ENCODE data around the gene CCN5.

CCN5 gene

GRCh38 chr20:44738813-44739477, 23.8 kb downstream of the CCN5 start:
- DNase-seq = peak; percentile 78

DNA sequence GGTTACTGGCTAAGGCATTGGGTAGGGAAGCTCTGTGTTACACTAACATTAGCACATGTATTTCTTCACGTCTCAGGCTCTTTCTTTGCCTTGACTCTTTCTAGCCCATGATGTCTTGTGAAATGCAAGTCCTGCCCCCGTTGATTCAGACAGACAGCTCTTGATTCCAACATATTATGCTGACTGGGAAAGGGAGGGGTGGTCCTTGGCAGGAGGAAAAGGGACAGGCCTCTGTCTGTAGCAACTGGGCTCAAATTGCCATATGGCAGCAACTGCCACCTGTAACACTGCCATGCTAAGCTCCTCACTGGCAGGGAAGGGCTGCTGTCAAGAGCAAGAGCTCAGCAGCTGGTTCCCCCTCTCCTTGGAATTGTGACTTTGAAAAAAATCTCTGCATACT, 24.8 kb downstream of the CCN5 start:
- DNase-seq = peak; percentile 79

- no peak for DNase-seq
These were observed 27.3 kb downstream of the CCN5 start for GRCh38 chr20:44742304-44743079.

DNA sequence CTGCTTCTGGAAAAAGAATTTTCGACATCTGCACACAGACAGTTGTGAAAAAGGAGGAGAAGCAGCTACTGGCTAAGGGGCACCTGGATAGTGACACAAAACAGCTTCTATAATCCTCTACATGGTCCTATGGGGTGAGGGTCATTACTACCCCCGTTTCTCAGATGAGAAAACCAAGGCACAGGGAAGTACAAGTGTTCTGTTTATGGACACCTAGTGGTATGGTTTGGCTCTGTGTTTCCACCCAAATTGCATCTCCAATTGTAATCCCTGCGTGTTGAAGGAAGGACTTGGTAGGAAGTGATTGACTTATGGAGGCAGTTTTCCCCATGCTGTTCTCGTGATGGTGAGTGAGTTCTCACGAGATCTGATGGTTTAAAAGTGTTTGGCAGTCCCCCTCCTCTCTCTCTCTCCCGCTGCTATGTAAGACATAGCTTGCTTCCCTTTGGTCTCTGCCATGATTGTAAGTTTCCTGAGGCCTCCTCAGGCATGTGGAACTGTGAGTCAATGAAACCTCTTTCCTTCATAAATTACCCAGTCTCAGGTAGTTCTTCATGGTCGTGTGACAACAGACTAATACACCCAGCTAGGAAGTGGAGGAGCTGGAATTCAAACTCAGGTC, 28.0 kb downstream of the CCN5 start:
- DNase-seq = no peak

- no peak for DNase-seq
These were observed 28.9 kb downstream of the CCN5 start for GRCh38 chr20:44743916-44744655.

GRCh38 chr20:44745122-44745597, 30.0 kb downstream of the CCN5 start:
- no peak for DNase-seq

GRCh38 chr20:44745598-44746366, 30.6 kb downstream of the CCN5 start, which contains the start of gene KCNK15:
KCNK15 (plus strand) TSS chr20:44745865; CDS start chr20:44745911, 46 bp downstream.
- DNase-seq = no peak

DNA sequence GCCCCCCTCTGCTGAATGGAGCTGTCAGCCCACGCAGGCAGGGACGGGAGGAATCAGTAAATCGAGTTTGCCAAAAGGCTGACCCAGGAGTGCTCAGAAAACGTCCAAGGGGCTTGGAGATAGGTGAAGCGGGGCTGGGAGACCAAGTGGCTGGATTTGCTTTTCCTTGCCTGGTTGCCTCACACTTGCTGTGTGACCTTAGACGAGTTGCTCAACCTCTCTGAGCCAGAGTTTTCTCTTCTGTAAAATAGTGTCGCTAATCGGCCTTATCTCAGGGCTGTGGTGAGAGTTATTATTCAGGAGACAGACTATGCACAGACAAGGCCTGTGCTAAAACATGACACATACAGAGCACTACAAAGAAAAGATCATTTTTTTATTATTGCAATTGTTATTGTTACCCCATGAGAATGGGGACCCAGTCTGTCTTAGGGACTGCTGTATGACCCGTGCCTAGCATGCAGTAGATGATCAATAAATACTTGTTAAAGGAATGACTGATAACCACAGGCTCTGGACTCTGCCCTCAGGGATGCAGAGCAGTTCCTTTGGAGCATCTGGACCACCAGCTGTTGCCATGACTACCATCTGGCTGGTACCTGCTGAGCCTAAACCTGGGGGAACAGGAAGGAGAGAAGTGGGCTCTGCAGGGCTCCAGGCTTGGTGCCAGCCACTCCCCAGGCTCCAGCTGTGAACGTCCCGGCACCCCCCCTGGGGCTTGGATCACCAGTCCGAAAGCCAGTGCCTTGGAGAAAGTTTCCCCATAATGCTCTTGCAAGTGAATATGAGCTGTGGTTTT, 31.4 kb downstream of the CCN5 start:
- no peak for DNase-seq

- peak; percentile 39 for DNase-seq
These were observed 32.2 kb downstream of the CCN5 start for GRCh38 chr20:44747166-44748004.

- DNase-seq = no peak
These were observed 32.8 kb downstream of the CCN5 start for GRCh38 chr20:44748005-44748370.

- DNase-seq = no peak
These were observed 35.1 kb downstream of the CCN5 start for GRCh38 chr20:44750081-44750805.

GRCh38 chr20:44752099-44752931, 37.1 kb downstream of the CCN5 start:
- DNase-seq = no peak

- DNase-seq = no peak
These were observed 39.4 kb downstream of the CCN5 start for GRCh38 chr20:44754554-44754953.

GRCh38 chr20:44756011-44756688, 41.0 kb downstream of the CCN5 start:
- DNase-seq = no peak

GRCh38 chr20:44756956-44757355, 41.8 kb downstream of the CCN5 start:
- no peak for DNase-seq

DNA sequence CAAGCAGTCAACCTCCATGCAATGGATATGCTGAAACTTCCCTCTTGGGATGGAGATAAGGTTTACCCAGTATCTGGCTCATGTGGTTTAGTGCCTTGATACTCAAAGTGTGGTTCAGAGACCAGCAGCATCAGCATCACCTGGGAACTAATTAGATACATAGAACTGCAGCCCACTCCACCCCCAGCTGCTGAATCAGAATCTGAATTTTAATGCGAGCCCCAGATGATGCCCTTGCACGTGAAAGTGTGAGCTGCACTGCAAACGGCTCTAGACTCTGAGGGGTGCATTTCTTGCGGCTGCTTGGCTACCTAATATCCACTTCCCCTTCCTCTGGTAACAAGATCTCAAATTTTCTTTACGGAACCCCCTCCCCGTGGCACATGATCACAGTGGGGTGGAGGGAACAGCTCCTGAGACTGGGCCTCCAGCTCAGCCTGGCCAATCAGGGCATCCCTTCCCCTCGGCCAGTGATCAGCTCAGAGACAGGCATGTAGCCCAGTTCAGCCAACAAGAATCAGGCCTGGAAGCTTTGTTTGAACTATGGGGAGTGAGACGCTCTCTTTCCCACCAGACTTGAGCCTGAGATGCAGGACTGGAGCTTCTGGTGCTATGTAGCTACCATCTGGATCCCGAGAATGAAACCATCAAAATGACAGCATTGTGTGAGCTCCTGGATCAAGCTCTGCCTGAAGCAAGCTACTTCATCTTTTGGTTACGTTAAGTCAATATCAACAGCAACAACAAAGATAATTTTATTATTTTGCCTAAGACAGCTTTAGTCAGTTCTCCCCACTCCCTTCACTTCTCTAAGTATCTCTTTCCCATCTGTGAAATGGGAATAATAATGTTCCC, 43.3 kb downstream of the CCN5 start:
- no peak for DNase-seq

DNA sequence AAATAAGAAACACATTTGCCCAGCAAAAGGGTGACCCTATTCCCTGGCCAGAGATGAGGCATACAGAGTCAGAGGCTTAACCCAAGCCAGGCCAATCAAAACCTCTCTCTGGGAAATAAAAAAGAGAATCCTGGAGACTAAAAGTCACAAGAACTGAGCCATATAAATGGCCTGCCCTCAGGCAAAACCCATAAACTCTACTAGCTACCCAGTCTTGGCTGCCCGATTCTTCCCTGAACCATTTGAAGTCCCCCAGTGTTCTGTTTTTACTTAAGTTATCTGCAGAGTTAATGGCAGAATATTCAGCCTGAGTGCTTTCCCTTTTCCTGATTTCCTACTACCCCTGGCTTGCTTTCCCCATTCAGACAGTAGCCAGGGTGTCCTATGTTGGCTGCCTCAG, 44.4 kb downstream of the CCN5 start:
- no peak for DNase-seq
